Osteoblast (primary cell): ENCODE results near the gene SP140L. TPM values are rescaled to one million over a fixed set of nuclear protein-coding genes. Genes with fewer than 3 reads are reported as not detected.

Source experiments
- total RNA-seq: library from RNA; depleted of rRNA; stranded (reverse); fragments of >200 nt; gene quantifications from 2 replicates; pipeline ENCODE4 v1.2.3, GENCODE V29; 2012

The SP140L gene
- total RNA-seq, 1 donor = 15.6 TPM

Other genes starting within 250 kb of the SP140L start
- 15.3 and 15.9 TPM in 2 replicates for gene SP110, start 107.2 kb upstream of the SP140L start, total RNA-seq
- gene SP140, start 101.5 kb upstream of the SP140L start, total RNA-seq = under 0.01 and 0.36 TPM in 2 replicates
- gene SP100, start 89.0 kb downstream of the SP140L start, total RNA-seq = 137 and 149 TPM in 2 replicates